ENCODE data around the gene PMFBP1. TPM values are rescaled to one million over a fixed set of nuclear protein-coding genes. Genes with fewer than 3 reads are reported as not detected.
A peak's percentile ranks its signal among the peaks of the same experiment; 100 is the strongest.

Gene PMFBP1
- total and polyA plus RNA-seq, 4 donors = 0.66 to 2.5 (median 1.0) TPM; not detected in 1

DNA sequence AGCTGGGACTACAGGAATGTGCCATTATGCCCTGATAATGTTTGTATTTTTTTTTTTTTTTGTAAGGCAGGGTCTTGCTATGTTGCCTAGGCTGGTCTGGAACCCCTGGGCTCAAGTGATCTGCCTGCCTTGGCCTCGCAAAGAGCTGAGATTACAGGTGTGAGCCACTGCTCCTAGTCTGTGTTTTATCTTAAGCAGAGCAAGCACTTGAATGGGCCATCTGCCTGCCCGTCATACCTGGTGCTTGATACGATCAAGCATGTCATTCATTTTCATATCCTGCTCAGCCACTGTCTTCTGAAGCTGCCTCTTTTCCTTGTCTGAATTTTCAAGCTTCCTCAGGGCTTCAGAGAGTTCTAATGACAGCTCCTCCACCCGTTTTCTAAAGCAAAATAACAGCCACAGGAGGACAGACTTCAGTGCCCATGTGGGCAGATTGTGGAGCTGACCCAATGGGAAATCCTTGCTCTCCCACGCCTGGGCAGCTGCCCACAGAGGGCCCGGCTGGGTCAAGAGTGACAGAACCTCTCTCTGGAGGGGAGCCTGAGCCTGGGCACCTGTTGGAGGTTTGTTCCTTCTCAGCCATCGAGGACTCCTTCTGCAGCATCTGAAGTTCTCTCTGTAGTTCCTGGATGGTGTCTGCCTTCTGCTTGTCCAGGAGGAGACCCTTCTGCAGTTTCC is 41.8 kb downstream of the PMFBP1 start:
- intact Hi-C loops (cut with DNase I) = loop anchor here in 1 of 2 donors (10.0 kb wide), 1 partner anchor 335 kb away; no protein-coding TSS in a partner anchor
- DNase-seq (no peak), ATAC-seq (ENCODE audit: low FRiP score) (no peak)
- Histone ChIP-seq H3K36me3 (ENCODE audit: control insufficient read depth in 1 of 2, insufficient read depth in 2 of 2, low read length in 1 of 2) (no peaks in the 10 kb centered on the region), H3K4me1 (ENCODE audit: control insufficient read depth in 1 of 2, insufficient read depth in 2 of 2, low read length in 2 of 2) (no peaks in the 10 kb centered on the region), H3K9me3 (ENCODE audit: control insufficient read depth, low read length) (no peaks in the 10 kb centered on the region), H3K4me3 (ENCODE audit: low read length in 2 of 2) (no peak overlapping the region), H3K27ac (ENCODE audit: low read depth in 1 of 2, low read length in 2 of 2) (no peak overlapping the region), H3K27me3 (ENCODE audit: control insufficient read depth in 1 of 2, insufficient read depth in 2 of 2, low read length in 1 of 2) (no peaks in the 10 kb centered on the region)
- 74 to 76% methylated on average over 7 of the region's 7 CpGs for WGBS, 2 donors

GRCh38 chr16:72128701-72129100 is 43.3 kb downstream of the PMFBP1 start:
- Histone ChIP-seq H3K4me1 (ENCODE audit: control insufficient read depth in 1 of 2, insufficient read depth in 2 of 2, low read length in 2 of 2) (no peaks in the 10 kb centered on the region), H3K4me3 (ENCODE audit: low read length in 2 of 2) (no peak overlapping the region), H3K27ac (ENCODE audit: low read depth in 1 of 2, low read length in 2 of 2) (no peak overlapping the region), H3K36me3 (ENCODE audit: control insufficient read depth in 1 of 2, insufficient read depth in 2 of 2, low read length in 1 of 2) (no peaks in the 10 kb centered on the region), H3K27me3 (ENCODE audit: control insufficient read depth in 1 of 2, insufficient read depth in 2 of 2, low read length in 1 of 2) (no peaks in the 10 kb centered on the region), H3K9me3 (ENCODE audit: control insufficient read depth, low read length) (no peaks in the 10 kb centered on the region)
- 69 to 76% methylated on average over 9 of the region's 9 CpGs for WGBS, 2 donors
- DNase-seq (no peak), ATAC-seq (ENCODE audit: low FRiP score) (no peak)
- intact Hi-C loops (cut with DNase I) = loop anchor here in 1 of 2 donors (10.0 kb wide), 1 partner anchor 336 kb away; no protein-coding TSS in a partner anchor

DNA sequence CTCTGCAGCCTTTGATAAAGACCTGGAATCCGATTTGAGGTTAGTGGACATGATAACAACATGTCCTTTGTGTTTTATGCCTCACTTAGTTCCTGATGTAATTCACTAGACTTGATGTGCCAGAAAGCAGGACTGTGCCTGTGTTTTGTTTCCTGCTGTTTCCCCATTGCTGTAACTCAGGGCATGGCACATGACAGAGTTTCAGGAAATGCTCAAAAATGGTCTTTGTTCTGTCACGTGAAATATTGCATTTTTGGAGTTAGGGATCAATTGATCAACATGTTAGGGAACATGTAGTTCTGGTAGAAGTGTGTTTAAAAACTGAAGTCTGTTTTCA is 45.6 kb downstream of the PMFBP1 start:
- 56 to 83% methylated on average over 2 of the region's 2 CpGs for WGBS, 2 donors
- DNase-seq (no peak), ATAC-seq (ENCODE audit: low FRiP score) (no peak)
- H3K4me1 ChIP-seq (ENCODE audit: control insufficient read depth in 1 of 2, insufficient read depth in 2 of 2, low read length in 2 of 2) = no peaks in the 10 kb centered on the region
- H3K27ac ChIP-seq (ENCODE audit: low read depth in 1 of 2, low read length in 2 of 2) = no peak overlapping the region
- H3K4me3 ChIP-seq (ENCODE audit: low read length in 2 of 2) = no peak overlapping the region
- no peaks in the 10 kb centered on the region for H3K27me3 ChIP-seq (ENCODE audit: control insufficient read depth in 1 of 2, insufficient read depth in 2 of 2, low read length in 1 of 2)
- no peaks in the 10 kb centered on the region for H3K36me3 ChIP-seq (ENCODE audit: control insufficient read depth in 1 of 2, insufficient read depth in 2 of 2, low read length in 1 of 2)
- no peaks in the 10 kb centered on the region for H3K9me3 ChIP-seq (ENCODE audit: control insufficient read depth, low read length)
- intact Hi-C loops (cut with DNase I) = loop anchor here in 1 of 2 donors (10.0 kb wide), 1 partner anchor 338 kb away; no protein-coding TSS in a partner anchor

DNA sequence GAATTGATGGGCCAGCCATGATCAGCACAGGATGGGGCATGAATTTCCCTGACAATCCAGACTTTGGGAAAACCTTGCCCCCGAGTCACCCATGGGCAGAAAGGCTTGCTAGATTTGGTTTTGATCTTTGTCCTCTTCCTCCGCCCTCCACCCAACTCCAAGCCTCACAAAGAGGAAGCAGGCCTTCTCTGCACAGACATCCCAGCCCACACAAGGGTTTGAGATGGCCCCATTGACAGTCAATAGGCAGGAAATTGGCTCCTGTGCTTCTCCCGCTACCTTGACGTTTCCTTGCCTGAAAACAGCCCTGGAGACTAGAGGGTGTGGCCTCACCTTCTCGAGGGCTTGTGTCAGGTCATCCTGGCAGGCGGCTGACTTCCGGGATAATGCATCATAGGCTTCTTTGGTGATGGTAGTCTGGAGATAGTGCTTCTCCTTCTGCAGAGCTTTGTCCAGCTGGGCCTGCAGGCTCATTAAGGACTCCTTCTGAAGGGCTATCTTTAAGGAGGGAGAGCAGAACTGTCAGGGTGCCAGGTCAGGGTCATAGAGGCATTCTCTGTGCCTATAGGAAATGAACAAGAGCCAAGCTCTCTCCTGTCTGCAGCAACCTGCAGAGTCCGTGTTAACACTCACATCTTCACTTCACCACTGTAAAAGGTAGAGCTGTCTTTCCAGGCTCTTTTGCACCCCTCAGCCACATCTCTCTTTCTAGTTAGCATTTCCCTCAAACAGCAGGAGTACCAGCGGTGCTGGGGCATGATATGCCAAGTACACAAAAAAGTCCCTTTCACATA is 46.1 kb downstream of the PMFBP1 start:
- no peaks in the 10 kb centered on the region for H3K27me3 ChIP-seq (ENCODE audit: control insufficient read depth in 1 of 2, insufficient read depth in 2 of 2, low read length in 1 of 2)
- DNase-seq = no peak
- no peaks in the 10 kb centered on the region for H3K9me3 ChIP-seq (ENCODE audit: control insufficient read depth, low read length)
- H3K4me1 ChIP-seq (ENCODE audit: control insufficient read depth in 1 of 2, insufficient read depth in 2 of 2, low read length in 2 of 2) = no peaks in the 10 kb centered on the region
- 81 to 84% methylated on average over 9 of the region's 9 CpGs for WGBS, 2 donors
- H3K36me3 ChIP-seq (ENCODE audit: control insufficient read depth in 1 of 2, insufficient read depth in 2 of 2, low read length in 1 of 2) = no peaks in the 10 kb centered on the region
- no peak overlapping the region for H3K4me3 ChIP-seq (ENCODE audit: low read length in 2 of 2)
- no peak for ATAC-seq (ENCODE audit: low FRiP score)
- H3K27ac ChIP-seq (ENCODE audit: low read depth in 1 of 2, low read length in 2 of 2) = no peak overlapping the region
- intact Hi-C loops (cut with DNase I) = loop anchor here in 1 of 2 donors (10.0 kb wide), 1 partner anchor 339 kb away; no protein-coding TSS in a partner anchor

DNA sequence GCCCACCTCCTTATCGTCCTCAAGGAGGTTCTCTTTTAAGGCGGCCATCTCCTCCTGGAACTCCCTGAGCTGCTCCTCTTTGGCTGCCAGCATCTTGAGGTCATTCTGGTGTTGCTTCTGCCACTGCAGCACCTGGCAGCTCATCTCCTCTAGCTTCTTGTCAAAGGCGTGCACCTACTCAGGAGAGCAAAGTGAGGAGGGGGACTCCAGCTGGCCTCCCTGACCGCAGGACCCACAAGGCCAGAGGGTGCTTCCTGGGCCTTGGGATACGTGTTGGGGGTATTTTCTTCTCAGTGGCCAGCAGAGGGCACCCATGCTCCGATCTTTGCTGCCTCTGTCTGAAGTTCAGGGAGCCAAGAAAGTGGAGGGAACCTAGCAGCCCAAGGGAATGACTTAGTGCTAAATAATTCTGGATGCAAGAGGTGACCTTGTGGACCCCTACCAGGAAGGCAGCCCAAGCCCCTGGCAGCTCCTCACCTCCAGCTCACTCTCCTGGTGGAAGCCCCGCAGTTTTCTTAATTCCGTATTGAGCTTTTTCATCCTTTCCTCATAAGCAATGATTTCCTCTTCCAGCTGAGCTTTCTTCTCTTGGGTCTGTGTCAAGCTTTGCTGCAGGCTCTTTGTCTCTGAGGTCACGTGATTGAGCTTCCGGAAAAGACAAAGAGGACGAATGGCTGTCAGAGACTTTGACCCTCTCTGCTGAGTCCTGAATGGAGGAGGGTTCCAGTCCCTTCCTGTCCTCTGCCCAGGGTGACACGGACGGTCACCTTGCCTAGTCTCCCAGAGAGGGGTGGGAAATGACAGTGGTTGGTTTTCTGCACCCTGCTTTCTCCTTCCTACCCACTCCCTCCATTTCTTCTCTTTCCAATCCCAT is 47.0 kb downstream of the PMFBP1 start:
- 39 to 42% methylated on average over 13 of the region's 13 CpGs for WGBS, 2 donors
- ATAC-seq (ENCODE audit: low FRiP score) = peak; percentile 83
- DNase-seq = peak; percentile 84 to 91
- Histone ChIP-seq H3K27me3 (ENCODE audit: control insufficient read depth in 1 of 2, insufficient read depth in 2 of 2, low read length in 1 of 2) (no peaks in the 10 kb centered on the region), H3K9me3 (ENCODE audit: control insufficient read depth, low read length) (no peaks in the 10 kb centered on the region), H3K4me1 (ENCODE audit: control insufficient read depth in 1 of 2, insufficient read depth in 2 of 2, low read length in 2 of 2) (no peaks in the 10 kb centered on the region), H3K27ac (ENCODE audit: low read depth in 1 of 2, low read length in 2 of 2) (no peak overlapping the region), H3K36me3 (ENCODE audit: control insufficient read depth in 1 of 2, insufficient read depth in 2 of 2, low read length in 1 of 2) (no peaks in the 10 kb centered on the region), H3K4me3 (ENCODE audit: low read length in 2 of 2) (no peak overlapping the region)
- intact Hi-C loops (cut with DNase I) = loop anchor here (5.0 to 10.0 kb wide), 2 partner anchors 340 to 342 kb away; no protein-coding TSS in a partner anchor

DNA sequence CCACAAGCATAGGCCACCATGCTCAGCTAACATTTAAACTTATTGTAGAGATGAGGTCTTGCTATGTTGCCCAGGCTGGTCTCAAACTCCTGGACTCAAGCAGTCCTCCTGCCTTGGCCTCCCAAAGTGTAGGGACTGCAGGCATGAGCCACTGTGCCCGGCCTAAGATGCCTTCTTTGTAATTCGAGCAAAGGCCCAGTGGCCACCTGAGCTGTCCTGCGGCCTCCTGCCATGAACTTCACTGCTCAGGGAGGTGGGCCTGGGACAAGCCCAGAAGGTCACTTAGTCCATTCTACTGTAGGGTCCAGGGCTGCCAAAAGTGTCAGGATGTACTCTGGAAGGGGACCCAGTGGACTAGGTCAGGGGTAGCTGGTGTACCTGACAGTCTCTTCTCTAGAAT is 47.8 kb downstream of the PMFBP1 start:
- DNase-seq (no peak), ATAC-seq (ENCODE audit: low FRiP score) (no peak)
- Histone ChIP-seq H3K9me3 (ENCODE audit: control insufficient read depth, low read length) (no peaks in the 10 kb centered on the region), H3K27me3 (ENCODE audit: control insufficient read depth in 1 of 2, insufficient read depth in 2 of 2, low read length in 1 of 2) (no peaks in the 10 kb centered on the region), H3K27ac (ENCODE audit: low read depth in 1 of 2, low read length in 2 of 2) (no peak overlapping the region), H3K36me3 (ENCODE audit: control insufficient read depth in 1 of 2, insufficient read depth in 2 of 2, low read length in 1 of 2) (no peaks in the 10 kb centered on the region), H3K4me3 (ENCODE audit: low read length in 2 of 2) (no peak overlapping the region), H3K4me1 (ENCODE audit: control insufficient read depth in 1 of 2, insufficient read depth in 2 of 2, low read length in 2 of 2) (no peaks in the 10 kb centered on the region)
- 96 to 98% methylated on average over 3 of the region's 3 CpGs for WGBS, 2 donors
- intact Hi-C loops (cut with DNase I) = loop anchor here (5.0 to 10.0 kb wide), 2 partner anchors 341 to 343 kb away; no protein-coding TSS in a partner anchor

- DNase-seq = no peak
- no peaks in the 10 kb centered on the region for H3K36me3 ChIP-seq (ENCODE audit: control insufficient read depth in 1 of 2, insufficient read depth in 2 of 2, low read length in 1 of 2)
- H3K4me1 ChIP-seq (ENCODE audit: control insufficient read depth in 1 of 2, insufficient read depth in 2 of 2, low read length in 2 of 2) = no peaks in the 10 kb centered on the region
- ATAC-seq (ENCODE audit: low FRiP score) = no peak
- no peak overlapping the region for H3K4me3 ChIP-seq (ENCODE audit: low read length in 2 of 2)
- H3K9me3 ChIP-seq (ENCODE audit: control insufficient read depth, low read length) = no peaks in the 10 kb centered on the region
- no peaks in the 10 kb centered on the region for H3K27me3 ChIP-seq (ENCODE audit: control insufficient read depth in 1 of 2, insufficient read depth in 2 of 2, low read length in 1 of 2)
- WGBS, 2 donors = 77 to 78% methylated on average over 8 of the region's 8 CpGs
- H3K27ac ChIP-seq (ENCODE audit: low read depth in 1 of 2, low read length in 2 of 2) = no peak overlapping the region
- intact Hi-C loops (cut with DNase I) = loop anchor here (5.0 to 10.0 kb wide), 2 partner anchors 341 to 344 kb away; no protein-coding TSS in a partner anchor
These were observed 48.5 kb downstream of the PMFBP1 start for GRCh38 chr16:72123426-72123825.

DNA sequence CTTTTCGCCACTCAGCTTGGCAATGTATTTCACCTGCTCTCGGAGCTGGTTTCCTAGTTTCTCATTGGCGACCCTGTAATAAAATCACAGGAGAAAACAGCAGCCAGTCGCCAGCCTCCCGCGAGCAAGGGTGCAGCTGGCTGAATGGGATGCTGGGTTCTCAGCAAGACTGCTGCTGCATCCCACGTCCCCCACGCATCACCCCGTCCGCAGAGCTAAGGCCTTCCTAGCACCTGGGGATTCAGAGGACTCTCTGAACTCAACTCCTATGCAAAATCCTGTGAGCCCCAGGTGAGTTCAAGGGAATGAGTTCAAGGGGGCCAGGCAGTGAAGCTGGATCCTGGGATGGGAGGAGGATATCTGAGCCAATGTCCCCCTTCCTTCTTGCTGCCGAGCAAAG is 49.0 kb downstream of the PMFBP1 start:
- Histone ChIP-seq H3K9me3 (ENCODE audit: control insufficient read depth, low read length) (no peaks in the 10 kb centered on the region), H3K4me3 (ENCODE audit: low read length in 2 of 2) (no peak overlapping the region), H3K36me3 (ENCODE audit: control insufficient read depth in 1 of 2, insufficient read depth in 2 of 2, low read length in 1 of 2) (no peaks in the 10 kb centered on the region), H3K27ac (ENCODE audit: low read depth in 1 of 2, low read length in 2 of 2) (no peak overlapping the region), H3K27me3 (ENCODE audit: control insufficient read depth in 1 of 2, insufficient read depth in 2 of 2, low read length in 1 of 2) (no peaks in the 10 kb centered on the region), H3K4me1 (ENCODE audit: control insufficient read depth in 1 of 2, insufficient read depth in 2 of 2, low read length in 2 of 2) (no peaks in the 10 kb centered on the region)
- WGBS, 2 donors = 84 to 94% methylated on average over 11 of the region's 11 CpGs
- ATAC-seq (ENCODE audit: low FRiP score) = no peak
- no peak for DNase-seq
- intact Hi-C loops (cut with DNase I) = loop anchor here (5.0 to 10.0 kb wide), 2 partner anchors 342 to 344 kb away; no protein-coding TSS in a partner anchor
